Effector memory CD4-positive, alpha-beta T cell (primary cell): ENCODE measurements around the gene PRIMA1.

ENCODE experiments used
- DNase-seq, 3 donors: peaks; one replicate each; pipeline ENCODE4 v3.0.0-alpha.2; 2020
- H3K27ac ChIP-seq: 2 replicates; pipeline ENCODE4 v1.7.0; 2013; ENCODE audit warnings: mild to moderate bottlenecking, low read length, moderate library complexity; ENCODE audit not compliant: insufficient read depth, poor library complexity, severe bottlenecking
- H3K27me3 ChIP-seq: replicated peaks from 2 replicates; pipeline ENCODE4 v1.7.0; 2013; ENCODE audit warnings: mild to moderate bottlenecking, low read length; ENCODE audit not compliant: insufficient read depth, control insufficient read depth, poor library complexity, severe bottlenecking
- H3K36me3 ChIP-seq: 2 replicates; pipeline ENCODE4 v1.7.0; 2013; ENCODE audit warnings: mild to moderate bottlenecking, low read length, moderate library complexity; ENCODE audit not compliant: control insufficient read depth, insufficient read depth
- H3K4me1 ChIP-seq: 2 replicates; pipeline ENCODE4 v1.7.0; 2013; ENCODE audit warnings: low read length, mild to moderate bottlenecking; ENCODE audit not compliant: control insufficient read depth, insufficient read depth, poor library complexity, severe bottlenecking
- H3K4me3 ChIP-seq: 2 replicates; pipeline ENCODE4 v1.7.0; 2013; ENCODE audit warnings: low read length, low read depth, mild to moderate bottlenecking; ENCODE audit not compliant: insufficient read depth, poor library complexity, severe bottlenecking
- H3K9me3 ChIP-seq: 2 replicates; pipeline ENCODE4 v1.7.0; 2013; ENCODE audit warnings: mild to moderate bottlenecking, low read length, moderate library complexity; ENCODE audit not compliant: control insufficient read depth
- total RNA-seq, 3 donors: gene quantifications; one replicate each; lab custom pipeline; 2026; lab: John Stamatoyannopoulos, UW

Gene PRIMA1, protein sequence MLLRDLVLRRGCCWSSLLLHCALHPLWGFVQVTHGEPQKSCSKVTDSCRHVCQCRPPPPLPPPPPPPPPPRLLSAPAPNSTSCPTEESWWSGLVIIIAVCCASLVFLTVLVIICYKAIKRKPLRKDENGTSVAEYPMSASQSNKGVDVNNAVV
- total RNA-seq, result 0 reads per million in 3 donors

DNA sequence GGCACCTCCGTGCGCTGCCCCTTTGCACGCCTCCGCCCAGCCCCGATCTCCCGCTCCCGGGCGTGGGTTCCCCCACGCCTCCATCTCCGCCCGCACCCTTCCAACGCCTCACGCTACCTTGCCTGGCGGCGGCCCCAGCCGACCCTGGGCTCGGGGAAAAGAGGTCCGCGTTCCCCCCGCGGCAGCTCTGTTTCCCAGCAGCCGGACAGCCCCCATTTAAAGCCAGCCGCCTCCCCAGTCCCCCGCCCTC is at the start of gene PRIMA1:
Gene PRIMA1 (minus strand): TSS at position 193 of the 250 bp plus-strand sequence. CDS start 767 bp downstream, outside the sequence.
- Histone ChIP-seq H3K4me1 (no peaks in the 10 kb centered on the region), H3K4me3 (no peak within 1 kb of the TSS), H3K9me3 (no peaks in the 10 kb centered on the region), H3K27ac (no peak within 1 kb of the TSS), H3K27me3 (peaks cover 3% of the 10 kb centered on the region), H3K36me3 (no peaks in the 10 kb centered on the region)
- no peak for DNase-seq

DNA sequence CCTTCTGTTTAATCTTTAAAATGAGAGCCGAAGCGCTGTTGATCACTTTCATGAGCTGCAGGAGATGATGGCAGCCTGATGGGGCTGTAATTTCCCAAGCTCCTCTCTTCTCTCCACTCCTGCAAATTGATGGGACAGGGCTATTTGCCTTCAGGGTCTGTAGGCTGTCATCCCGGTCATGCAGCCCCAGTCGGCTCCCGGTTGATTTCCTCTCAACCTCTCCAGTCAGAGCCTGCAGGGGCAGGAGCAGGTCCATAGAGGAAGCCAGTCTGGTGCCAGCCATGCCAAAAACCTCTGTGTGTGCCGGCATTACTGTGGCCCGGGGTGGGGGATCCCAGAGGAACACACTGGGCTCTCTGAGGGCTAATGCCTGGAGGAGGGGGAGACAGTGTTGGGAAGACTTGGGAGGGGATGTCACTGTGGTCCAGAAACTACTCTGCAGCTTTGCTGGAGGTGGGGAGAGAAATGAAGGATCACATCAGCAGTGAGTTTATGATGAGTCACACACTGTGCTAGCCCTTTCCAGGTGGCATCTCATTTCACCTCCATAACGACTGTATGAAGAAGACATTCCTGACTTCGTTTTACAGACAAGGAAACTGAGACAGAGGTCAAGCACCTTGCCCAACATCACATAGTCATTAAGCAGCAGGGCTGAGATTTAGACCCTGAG is 46.5 kb upstream of the PRIMA1 start:
- Histone ChIP-seq H3K27ac (no peak overlapping the region), H3K36me3 (no peaks in the 10 kb centered on the region), H3K4me1 (no peaks in the 10 kb centered on the region), H3K4me3 (no peak overlapping the region), H3K9me3 (no peaks in the 10 kb centered on the region), H3K27me3 (peaks cover 3% of the 10 kb centered on the region)
- DNase-seq, result no peak

DNA sequence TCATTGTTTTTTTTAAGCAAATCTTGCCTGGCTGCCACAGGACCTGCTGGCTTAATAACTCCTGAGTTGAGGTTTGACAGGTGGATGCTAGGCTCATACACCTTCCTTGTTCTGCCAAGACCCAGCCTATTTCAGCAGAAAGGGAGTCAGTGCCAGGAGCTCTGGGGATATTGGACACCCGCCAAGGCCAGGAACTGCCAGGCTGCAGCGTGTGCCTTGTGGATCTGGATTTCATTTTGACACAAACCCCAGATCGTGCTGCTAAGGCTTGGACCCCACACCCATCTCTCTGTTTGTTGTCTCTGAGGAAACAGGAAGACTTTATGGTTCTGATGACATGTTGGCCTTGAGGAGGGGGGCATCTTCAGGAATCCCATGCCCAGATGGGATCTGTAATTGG is 44.4 kb upstream of the PRIMA1 start:
- Histone ChIP-seq H3K4me1 (no peaks in the 10 kb centered on the region), H3K36me3 (no peaks in the 10 kb centered on the region), H3K27me3 (no peaks in the 10 kb centered on the region), H3K4me3 (no peak overlapping the region), H3K27ac (no peak overlapping the region), H3K9me3 (no peaks in the 10 kb centered on the region)
- no peak for DNase-seq

- Histone ChIP-seq H3K27me3 (no peaks in the 10 kb centered on the region), H3K27ac (no peak overlapping the region), H3K36me3 (no peaks in the 10 kb centered on the region), H3K4me1 (no peaks in the 10 kb centered on the region), H3K9me3 (no peaks in the 10 kb centered on the region), H3K4me3 (no peak overlapping the region)
- no peak for DNase-seq
Observed at GRCh38 chr14:93832081-93832480, 43.8 kb upstream of the PRIMA1 start.

DNA sequence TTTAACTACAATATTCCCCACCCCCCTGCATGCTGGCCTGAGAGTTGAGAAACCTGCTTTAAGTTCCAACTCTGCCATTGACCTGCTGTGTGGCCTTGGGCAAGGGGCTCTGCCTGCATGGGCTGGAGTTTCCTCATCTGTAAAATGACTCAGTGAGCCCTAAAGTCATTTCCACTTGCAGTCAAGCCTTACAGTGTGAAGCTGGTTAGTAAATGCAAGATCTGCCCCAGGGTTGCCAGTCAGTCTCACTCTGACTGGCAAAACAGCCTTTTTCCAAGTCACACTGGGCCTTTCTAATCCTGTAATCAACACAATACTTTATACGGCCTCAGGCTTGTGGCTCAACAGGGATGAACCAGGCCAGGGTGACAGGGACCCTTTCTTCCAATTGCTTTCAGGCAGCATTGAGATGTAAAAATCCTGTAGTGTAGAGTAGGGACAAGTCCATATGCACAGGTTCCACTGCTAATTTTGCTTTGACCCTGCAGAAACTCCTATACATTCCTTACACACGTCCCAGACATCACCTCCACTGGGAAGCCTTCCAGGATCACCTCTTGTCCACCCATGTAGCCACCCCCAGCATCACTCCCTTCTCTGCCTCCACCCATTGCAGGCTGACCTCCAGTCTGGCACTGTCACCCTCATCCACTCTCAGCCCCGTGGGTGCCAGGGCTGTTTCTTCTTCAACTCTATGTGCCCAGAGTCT is 42.6 kb upstream of the PRIMA1 start:
- H3K4me1 ChIP-seq, result no peaks in the 10 kb centered on the region
- no peak for DNase-seq
- no peaks in the 10 kb centered on the region for H3K27me3 ChIP-seq
- H3K9me3 ChIP-seq, result no peaks in the 10 kb centered on the region
- H3K4me3 ChIP-seq, result no peak overlapping the region
- no peak overlapping the region for H3K27ac ChIP-seq
- no peaks in the 10 kb centered on the region for H3K36me3 ChIP-seq

DNA sequence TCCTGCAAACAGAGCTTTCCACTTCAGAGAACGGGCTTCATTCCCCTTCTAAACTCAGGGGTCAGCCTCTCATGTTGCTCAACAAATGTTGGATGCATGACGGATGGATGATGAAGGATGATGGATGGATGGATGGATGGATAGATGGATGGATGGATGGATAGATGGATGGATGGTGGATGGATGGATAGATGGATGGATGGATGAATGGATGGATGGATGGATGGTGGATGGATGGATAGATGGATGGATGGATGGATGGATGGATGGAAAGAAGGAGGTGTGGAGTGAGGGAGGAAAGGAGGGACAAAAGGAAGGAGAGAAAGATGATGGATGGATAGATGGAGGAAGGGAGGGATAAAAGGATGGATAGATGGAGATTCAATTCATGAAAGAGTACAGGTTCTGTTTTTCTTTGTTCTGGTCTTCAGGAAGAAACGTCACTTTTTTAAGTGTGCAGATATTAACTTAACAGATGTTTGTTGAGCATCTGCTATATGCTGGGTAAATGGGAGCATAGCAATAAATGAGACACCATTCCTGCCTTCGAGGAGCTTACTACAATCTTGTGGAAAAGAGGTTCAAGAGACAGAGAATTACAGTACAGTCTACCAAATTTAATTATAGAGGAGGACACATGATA is 41.7 kb upstream of the PRIMA1 start:
- DNase-seq, result no peak
- Histone ChIP-seq H3K27ac (no peak overlapping the region), H3K9me3 (no peaks in the 10 kb centered on the region), H3K4me1 (no peaks in the 10 kb centered on the region), H3K36me3 (no peaks in the 10 kb centered on the region), H3K4me3 (no peak overlapping the region), H3K27me3 (no peaks in the 10 kb centered on the region)

- no peak for DNase-seq
- Histone ChIP-seq H3K9me3 (no peaks in the 10 kb centered on the region), H3K36me3 (no peaks in the 10 kb centered on the region), H3K4me1 (no peaks in the 10 kb centered on the region), H3K4me3 (no peak overlapping the region), H3K27ac (no peak overlapping the region), H3K27me3 (no peaks in the 10 kb centered on the region)
Observed at GRCh38 chr14:93825235-93825553, 36.9 kb upstream of the PRIMA1 start.

- DNase-seq, result no peak
- Histone ChIP-seq H3K27me3 (no peaks in the 10 kb centered on the region), H3K27ac (no peak overlapping the region), H3K4me1 (no peaks in the 10 kb centered on the region), H3K9me3 (no peaks in the 10 kb centered on the region), H3K4me3 (no peak overlapping the region), H3K36me3 (no peaks in the 10 kb centered on the region)
Observed at GRCh38 chr14:93824518-93825234, 36.4 kb upstream of the PRIMA1 start.

GRCh38 chr14:93824076-93824475 is 35.8 kb upstream of the PRIMA1 start:
- no peak overlapping the region for H3K4me3 ChIP-seq
- no peaks in the 10 kb centered on the region for H3K36me3 ChIP-seq
- no peak overlapping the region for H3K27ac ChIP-seq
- DNase-seq, result no peak
- H3K27me3 ChIP-seq, result no peaks in the 10 kb centered on the region
- H3K4me1 ChIP-seq, result no peaks in the 10 kb centered on the region
- no peaks in the 10 kb centered on the region for H3K9me3 ChIP-seq

DNA sequence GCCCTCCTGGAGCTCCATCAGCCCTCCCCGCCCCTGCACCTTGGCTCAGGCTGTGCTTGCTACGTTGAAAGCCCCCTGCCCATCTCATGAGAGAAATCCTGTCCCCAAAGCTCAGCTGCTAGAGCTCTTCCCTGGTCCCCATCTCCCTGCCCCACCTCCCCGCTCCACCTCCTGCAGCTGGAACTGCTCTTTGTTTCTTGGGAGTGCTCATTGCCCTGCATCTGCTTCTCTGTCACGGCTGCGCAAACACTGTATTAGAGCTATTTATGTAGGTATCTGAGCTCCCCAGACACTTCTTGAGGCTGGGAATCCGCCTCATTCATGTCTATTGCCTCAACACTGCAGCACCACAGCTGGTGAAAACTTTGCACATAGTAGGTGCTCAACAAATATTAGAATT is 32.8 kb upstream of the PRIMA1 start:
- H3K36me3 ChIP-seq, result no peaks in the 10 kb centered on the region
- no peaks in the 10 kb centered on the region for H3K4me1 ChIP-seq
- no peak overlapping the region for H3K4me3 ChIP-seq
- no peaks in the 10 kb centered on the region for H3K27me3 ChIP-seq
- no peak for DNase-seq
- H3K9me3 ChIP-seq, result no peaks in the 10 kb centered on the region
- H3K27ac ChIP-seq, result no peak overlapping the region
